Natural killer cell (primary cell): ENCODE data around the gene HIRIP3. TPM values are rescaled to one million over a fixed set of nuclear protein-coding genes. Genes with fewer than 3 reads are reported as not detected.

Experiments used
- ATAC-seq, 3 donors: fragments of 150-1000 bp in 2 of 3; fragments of 200-7000 bp in 1 of 3; cut with Tn5 transposase; 1 replicate in 1 of 3; 2 replicates in 2 of 3; pipeline ENCODE4 v1.10.0; 2021; ENCODE audit warnings: mild to moderate bottlenecking in 2 of 3, moderate library complexity in 2 of 3
- DNase-seq, 2 donors: peaks; one replicate each; pipeline versions ENCODE4 v3.0.0 to v3.0.0-alpha.2; 2013 to 2021; ENCODE audit warnings: mixed read lengths in 1 of 2
- H3K27ac ChIP-seq: one replicate; pipeline ENCODE4 v1.5.1; 2013; ENCODE audit warnings: mild to moderate bottlenecking, low read length
- H3K27me3 ChIP-seq: one replicate; pipeline ENCODE4 v1.6.1; 2013; ENCODE audit warnings: low read length; ENCODE audit not compliant: control insufficient read depth, insufficient read depth
- H3K36me3 ChIP-seq: one replicate; pipeline ENCODE4 v1.6.1; 2013; ENCODE audit warnings: low read length; ENCODE audit not compliant: control insufficient read depth, insufficient read depth
- H3K4me1 ChIP-seq: one replicate; pipeline ENCODE4 v1.6.1; 2013; ENCODE audit warnings: low read length; ENCODE audit not compliant: control insufficient read depth, insufficient read depth
- H3K4me3 ChIP-seq: one replicate; pipeline ENCODE4 v1.5.1; 2013; ENCODE audit warnings: low read length
- H3K9me3 ChIP-seq: one replicate; pipeline ENCODE4 v1.6.1; 2013; ENCODE audit warnings: low read length; ENCODE audit not compliant: control insufficient read depth, insufficient read depth
- H3K27ac Mint-ChIP-seq, 2 donors: one replicate each; pipeline ENCODE4 v1.8.0; 2022; ENCODE audit warnings: mild to moderate bottlenecking in 2 of 2, mixed read lengths in 2 of 2, moderate library complexity in 1 of 2
- H3K27me3 Mint-ChIP-seq, 2 donors: one replicate each; pipeline ENCODE4 v1.8.0; 2022; ENCODE audit warnings: low read depth in 2 of 2, mixed read lengths in 2 of 2
- H3K36me3 Mint-ChIP-seq: one replicate; pipeline ENCODE4 v1.8.0; 2022; ENCODE audit warnings: mixed read lengths
- H3K4me1 Mint-ChIP-seq, 2 donors: one replicate each; pipeline ENCODE4 v1.8.0; 2022; ENCODE audit warnings: mixed read lengths in 2 of 2
- H3K4me3 Mint-ChIP-seq: one replicate; pipeline ENCODE4 v1.8.0; 2022; ENCODE audit warnings: mild to moderate bottlenecking, moderate library complexity, mixed read lengths
- H3K9me3 Mint-ChIP-seq, 2 donors: one replicate each; pipeline ENCODE4 v1.8.0; 2022; ENCODE audit warnings: mixed read lengths in 2 of 2
- CTCF ChIP-seq: fragments of 200-600 bp; IDR thresholded peaks from one replicate; pipeline ENCODE4 v1.8.0; 2022; ENCODE audit warnings: antibody characterized with exemption
- WGBS: methylation state at CpG from one replicate; pipeline ENCODE4 v1.1.7; 2013; ENCODE audit warnings: missing lambda C conversion rate; ENCODE audit not compliant: insufficient coverage; 5-methylcytosine and 5-hydroxymethylcytosine counted together
- intact Hi-C: fragments of 100-400 bp; cut with micrococcal nuclease; formaldehyde crosslinking; loops from one replicate; pipeline ENCODE4 v1.14.2; 2022
- total RNA-seq, 4 donors: library from RNA; stranded (reverse); fragments of 120-200 nt in 1 of 4; gene quantifications; one replicate each; pipeline versions ENCODE4 v1.2.3 to v1.2.4, GENCODE V29; 2013 to 2022

Gene HIRIP3
- total RNA-seq, 3 donors from 2014 or later (not counting 1 experiment from before 2014, with no cell fraction given) = 11.1 to 13.4 (median 12.7) TPM

GRCh38 chr16:30027588-30028437 is 32.4 kb upstream of the HIRIP3 start:
- Mint-ChIP-seq H3K4me1 (peaks cover 0 to 22% of the 10 kb centered on the region in 2 donors), H3K27me3 (peaks cover 32 to 34% of the 10 kb centered on the region in 2 donors), H3K9me3 (no peaks in the 10 kb centered on the region), H3K36me3 (no peaks in the 10 kb centered on the region), H3K4me3 (peak overlapping the region; percentile 7), H3K27ac (no peak overlapping the region)
- intact Hi-C loops = no loop called here
- TF ChIP-seq CTCF = no peak
- Histone ChIP-seq H3K9me3 (no peaks in the 10 kb centered on the region), H3K27me3 (peaks cover 25% of the 10 kb centered on the region), H3K4me1 (peaks cover 17% of the 10 kb centered on the region), H3K4me3 (no peak overlapping the region), H3K36me3 (no peaks in the 10 kb centered on the region), H3K27ac (no peak overlapping the region)
- 51% methylated on average over 11 of the region's 13 CpGs for WGBS
- no peak for DNase-seq
- no peak for ATAC-seq

GRCh38 chr16:30026449-30026848 is 31.0 kb upstream of the HIRIP3 start:
- Mint-ChIP-seq H3K36me3 (no peaks in the 10 kb centered on the region), H3K9me3 (no peaks in the 10 kb centered on the region), H3K27me3 (peaks cover 31 to 32% of the 10 kb centered on the region in 2 donors), H3K27ac (no peak overlapping the region), H3K4me1 (peaks cover 1 to 21% of the 10 kb centered on the region in 2 donors), H3K4me3 (no peak overlapping the region)
- ATAC-seq (no peak), DNase-seq (no peak)
- Histone ChIP-seq H3K4me1 (peaks cover 18% of the 10 kb centered on the region), H3K27me3 (peaks cover 20% of the 10 kb centered on the region), H3K4me3 (no peak overlapping the region), H3K36me3 (no peaks in the 10 kb centered on the region), H3K9me3 (no peaks in the 10 kb centered on the region), H3K27ac (no peak overlapping the region)
- 95% methylated on average over 18 of the region's 18 CpGs for WGBS
- intact Hi-C loops = no loop called here
- no peak for TF ChIP-seq CTCF

- no peaks in the 10 kb centered on the region for H3K36me3 Mint-ChIP-seq
- Histone ChIP-seq H3K4me1 (peaks cover 18% of the 10 kb centered on the region), H3K9me3 (no peaks in the 10 kb centered on the region), H3K36me3 (no peaks in the 10 kb centered on the region), H3K27me3 (peaks cover 17% of the 10 kb centered on the region), H3K4me3 (no peak overlapping the region), H3K27ac (no peak overlapping the region)
- TF ChIP-seq CTCF = no peak
- no peak overlapping the region for H3K27ac Mint-ChIP-seq
- no peak overlapping the region for H3K4me3 Mint-ChIP-seq
- no peak for ATAC-seq
- 67% methylated on average over 7 of the region's 7 CpGs for WGBS
- DNase-seq = no peak
- H3K27me3 Mint-ChIP-seq = peaks cover 32 to 35% of the 10 kb centered on the region in 2 donors
- intact Hi-C loops = no loop called here
- H3K4me1 Mint-ChIP-seq = peaks cover 8 to 30% of the 10 kb centered on the region in 2 donors
- H3K9me3 Mint-ChIP-seq = no peaks in the 10 kb centered on the region
Measured at GRCh38 chr16:30025574-30025973, 30.2 kb upstream of the HIRIP3 start.
